GM12878 (cell line): ENCODE measurements around the gene CLRN3. TPM values are rescaled to one million over a fixed set of nuclear protein-coding genes. Genes with fewer than 3 reads are reported as not detected.

Experiments
- ATAC-seq: fragments of 200-7000 bp; cut with Tn5 transposase; 3 replicates; pipeline ENCODE4 v1.9.1; 2020; ENCODE audit warnings: mild to moderate bottlenecking, moderate library complexity
- BruUV-seq: library from RNA; stranded (reverse); fragments of 400-500 nt; replicated peaks from 2 replicates; lab custom pipeline; 2021; lab: Mats Ljungman, UMichigan
- CTCF ChIA-PET: fragments of 300-600 bp; sonication (Branson Sonifier 250); formaldehyde crosslinking; extraction: SDS; loops from one replicate; lab custom pipeline; 2021; ENCODE audit warnings: inconsistent platforms; lab: Yijun Ruan, JAX
- POLR2A ChIA-PET: fragments of 350-600 bp; formaldehyde crosslinking; extraction: SDS; loops from one replicate; lab custom pipeline; 2021; ENCODE audit warnings: inconsistent platforms; lab: Charles Lee
- RAD21 ChIA-PET: fragments of 300-600 bp; sonication (Branson Sonifier 250); formaldehyde crosslinking; loops from one replicate; lab custom pipeline; 2023; ENCODE audit warnings: antibody characterized with exemption; ENCODE audit not compliant: unreplicated experiment; lab: Charles Lee
- SMC1A ChIA-PET: fragments of 300-600 bp; sonication (Branson Sonifier 250); formaldehyde crosslinking; loops from one replicate; lab custom pipeline; 2023; ENCODE audit not compliant: unreplicated experiment, uncharacterized antibody; lab: Charles Lee
- DNase-seq: peaks from one replicate; pipeline ENCODE4 v3.0.0-alpha.2; 2011; ENCODE audit warnings: low read depth, low spot score
- FAIRE-seq: peaks from 3 replicates; lab custom pipeline; 2011; peaks lifted over from hg19 to GRCh38; lab: Jason Lieb, UNC
- H2AFZ ChIP-seq: 2 replicates; pipeline ENCODE4 v1.6.0; 2011; ENCODE audit warnings: low read depth, low read length, control low read depth; ENCODE audit not compliant: control insufficient read depth
- H3K27ac ChIP-seq: 2 replicates; pipeline ENCODE4 v1.5.1; 2011; ENCODE audit warnings: control low read depth; ENCODE audit not compliant: control insufficient read depth, insufficient read depth
- H3K27me3 ChIP-seq, 2 experiments: replicated peaks in 1 of 2; 2 replicates each; pipeline versions ENCODE4 v1.6.0 to v1.6.1; 2011; ENCODE audit warnings: low read length in 1 of 2; ENCODE audit not compliant: control insufficient read depth in 2 of 2, insufficient read depth in 2 of 2
- H3K36me3 ChIP-seq, 2 experiments: 2 replicates each; pipeline ENCODE4 v1.5.1; 2011; ENCODE audit warnings: low read length in 1 of 2; ENCODE audit not compliant: control insufficient read depth in 2 of 2, insufficient read depth in 2 of 2
- H3K4me1 ChIP-seq: 2 replicates; pipeline ENCODE4 v1.6.1; 2011; ENCODE audit warnings: mild to moderate bottlenecking, low read length, moderate library complexity, mixed read lengths; ENCODE audit not compliant: control insufficient read depth, insufficient read depth
- H3K4me2 ChIP-seq: 2 replicates; pipeline ENCODE4 v1.6.0; 2011; ENCODE audit warnings: control low read depth; ENCODE audit not compliant: control insufficient read depth, insufficient read depth
- H3K4me3 ChIP-seq: fragments of 200-600 bp; sonication (generic); 2 replicates; pipeline ENCODE4 v1.5.1; 2016
- H3K79me2 ChIP-seq: 2 replicates; pipeline ENCODE4 v1.6.0; 2011; ENCODE audit warnings: low read length; ENCODE audit not compliant: control insufficient read depth, insufficient read depth
- H3K9ac ChIP-seq: 2 replicates; pipeline ENCODE4 v1.8.0; 2011; ENCODE audit warnings: low read length, control low read depth, mixed read lengths; ENCODE audit not compliant: control insufficient read depth, insufficient read depth
- H3K9me3 ChIP-seq: replicated peaks from 3 replicates; pipeline ENCODE4 v1.5.1; 2011; ENCODE audit warnings: mild to moderate bottlenecking, low read length; ENCODE audit not compliant: control insufficient read depth, insufficient read depth
- H4K20me1 ChIP-seq: 2 replicates; pipeline ENCODE4 v1.6.0; 2011; ENCODE audit not compliant: control insufficient read depth, insufficient read depth
- BCLAF1 ChIP-seq: fragments of 450-650 bp; IDR thresholded peaks from 2 replicates; pipeline ENCODE4 v1.6.1; 2017; ENCODE audit warnings: antibody characterized with exemption, mild to moderate bottlenecking, moderate library complexity
- CUX1 ChIP-seq: IDR thresholded peaks from 2 replicates; pipeline ENCODE4 v1.6.1; 2012; ENCODE audit warnings: improper control_type of control experiment, low read depth, low read length; ENCODE audit not compliant: insufficient replicate concordance
- ETV6 ChIP-seq, 2 experiments: fragments of 450-650 bp in 1 of 2; IDR thresholded peaks in 1 of 2; conservative IDR thresholded peaks in 1 of 2; 2 replicates each; pipeline ENCODE4 v1.6.1; 2014; ENCODE audit warnings: antibody characterized with exemption in 1 of 2, borderline replicate concordance in 1 of 2, low read depth in 1 of 2, mild to moderate bottlenecking in 1 of 2, moderate library complexity in 1 of 2
- GATAD2B ChIP-seq: fragments of 450-650 bp; conservative IDR thresholded peaks from 2 replicates; pipeline ENCODE4 v1.6.1; 2017; ENCODE audit warnings: low read depth, mild to moderate bottlenecking, moderate library complexity
- IKZF1 ChIP-seq: fragments of 450-650 bp; conservative IDR thresholded peaks from 2 replicates; pipeline ENCODE4 v1.6.1; 2017; ENCODE audit warnings: antibody characterized with exemption, mild to moderate bottlenecking
- IRF4 ChIP-seq: IDR thresholded peaks from 2 replicates; pipeline ENCODE4 v1.6.1; 2011; ENCODE audit warnings: low read depth, low read length
- JUNB ChIP-seq: IDR thresholded peaks from 2 replicates; pipeline ENCODE4 v1.6.1; 2016; ENCODE audit warnings: antibody characterized with exemption, mild to moderate bottlenecking
- MTA3 ChIP-seq: IDR thresholded peaks from 2 replicates; pipeline ENCODE4 v1.6.1; 2012; ENCODE audit warnings: low read length, inconsistent platforms, borderline replicate concordance
- NKRF ChIP-seq: fragments of 450-650 bp; conservative IDR thresholded peaks from 2 replicates; pipeline ENCODE4 v1.6.1; 2017; ENCODE audit warnings: mild to moderate bottlenecking, moderate library complexity
- RELB ChIP-seq: fragments of 450-650 bp; IDR thresholded peaks from 2 replicates; pipeline ENCODE4 v1.6.1; 2017; ENCODE audit warnings: low read depth, mild to moderate bottlenecking, moderate library complexity
- ZNF622 ChIP-seq: fragments of 450-650 bp; IDR thresholded peaks from 2 replicates; pipeline ENCODE4 v1.6.1; 2017; ENCODE audit warnings: mild to moderate bottlenecking, inconsistent platforms
- WGBS: methylation state at CpG from one replicate; pipeline ENCODE4 v1.1.6; 2016; ENCODE audit warnings: low lambda C conversion rate; ENCODE audit not compliant: insufficient replicate concordance, insufficient coverage; ENCODE audit errors: missing lambda C conversion rate; 5-methylcytosine and 5-hydroxymethylcytosine counted together
- in situ Hi-C: fragments of 300-500 bp; cut with MboI; formaldehyde crosslinking; loops from 9 replicates; pipeline ENCODE4 v1.14.3; 2018; ENCODE audit warnings: mixed read lengths
- intact Hi-C: fragments of 100-400 bp; cut with micrococcal nuclease; formaldehyde crosslinking; loops from one replicate; pipeline ENCODE4 v1.14.2; 2022; ENCODE audit not compliant: unreplicated experiment
- polyA plus RNA-seq, 11 experiments: library from polyadenylated mRNA; depleted of rRNA in 4 of 11; unstranded in 6 of 11; stranded (reverse) in 5 of 11; fragments of >200 nt; fragmentation: Nextera tagmentation in 4 of 11; fragmentation: Illumina TruSeq in 1 of 11; extraction: Ambion mirVana in 4 of 11; extraction: Trizol in 1 of 11; gene quantifications; 1 replicate in 1 of 11; 2 replicates in 10 of 11; pipeline versions ENCODE4 v1.2.1 to v1.2.3, GENCODE V29; 2011 to 2016; ENCODE audit warnings: inconsistent platforms in 2 of 11, missing spikeins in 2 of 11, low read depth in 1 of 11
- total RNA-seq, 4 experiments: library from RNA; depleted of rRNA in 3 of 4; stranded (reverse); fragments of >200 nt in 3 of 4; fragmentation: Illumina TruSeq in 1 of 4; extraction: Trizol in 1 of 4; gene quantifications; 2 replicates each; pipeline versions ENCODE4 v1.2.1 to v1.2.3, GENCODE V29; 2013 to 2021

The CLRN3 gene
- total and polyA plus RNA-seq, 10 of the 15 experiments (the other 5 are each of a cell fraction or from before 2014, with no cell fraction given), result not detected

- ATAC-seq (no peak), DNase-seq (no peak), FAIRE-seq (no peak)
- ChIA-PET CTCF (interaction anchor here (1.6 kb wide), 1 partner anchor 128 kb away, joined by 9 read pairs; no protein-coding TSS in a partner anchor), POLR2A (no interaction called here), SMC1A (no interaction called here), RAD21 (interaction anchor here (1.2 kb wide), 1 partner anchor 104 kb away, joined by 3 read pairs; no protein-coding TSS in a partner anchor)
- in situ Hi-C loops, result no loop called here
- Histone ChIP-seq H3K27me3 (no peaks in the 10 kb centered on the region; a peak in 2 of 4 replicates), H3K4me1 (no peaks in the 10 kb centered on the region), H3K4me2 (0 out of 2 replicates have a peak overlapping the region, but pooled peaks have one; percentile 17), H3K79me2 (no peaks in the 10 kb centered on the region), H3K9ac (no peak overlapping the region), H3K27ac (no peak overlapping the region), H3K9me3 (no peaks in the 10 kb centered on the region), H2AFZ (no peak overlapping the region), H3K36me3 (no peaks in the 10 kb centered on the region), H4K20me1 (no peaks in the 10 kb centered on the region), H3K4me3 (no peak overlapping the region)
- intact Hi-C loops, result loop anchor here (10.0 kb wide), 1 partner anchor 247 kb away; no protein-coding TSS in a partner anchor
- BruUV-seq, result no TSS peak
- WGBS, result 11% methylated on average over 48 of the region's 65 CpGs
- TF ChIP-seq NKRF, result no peak
- TF ChIP-seq CUX1, result no peak
- TF ChIP-seq MTA3, result no peak
- TF ChIP-seq IRF4, result no peak
- no peak for TF ChIP-seq IKZF1
- no peak for TF ChIP-seq JUNB
- no peak for TF ChIP-seq GATAD2B
- TF ChIP-seq ETV6 (conservative IDR thresholded peaks at IDR 0.05 in 1 of 2, IDR thresholded peaks at IDR 0.05 in 1 of 2; ENCODE audit: borderline replicate concordance in 1 of 2, low read depth in 1 of 2), result no peak
- TF ChIP-seq RELB, result no peak
- no peak for TF ChIP-seq BCLAF1
- no peak for TF ChIP-seq ZNF622
Measured at GRCh38 chr10:127907411-127908105, 14.8 kb upstream of the CLRN3 start.
